K562 (cell line): ENCODE results near the gene ABCB9. TPM values are rescaled to one million over a fixed set of nuclear protein-coding genes. Genes with fewer than 3 reads are reported as not detected.

Source experiments
- BHLHE40 ChIP-seq: IDR thresholded peaks from 2 replicates; pipeline ENCODE4 v1.6.1; 2011; ENCODE audit warnings: low read length, improper control_type of control experiment
- FOS ChIP-seq: IDR thresholded peaks from 3 replicates; pipeline ENCODE4 v1.6.1; 2011; ENCODE audit not compliant: insufficient read length; ENCODE audit errors: extremely low read depth
- MAZ ChIP-seq, 2 experiments: fragments of 450-650 bp in 1 of 2; sonication (generic) in 1 of 2; formaldehyde crosslinking; IDR thresholded peaks in 1 of 2; conservative IDR thresholded peaks in 1 of 2; 2 replicates each; pipeline versions ENCODE4 v1.4.0 to v1.5.0; 2020; ENCODE audit warnings: mild to moderate bottlenecking in 1 of 2, missing genetic modification reagents in 1 of 2
- MYC ChIP-seq, 2 experiments: fragments of 250-450 bp in 1 of 2; sonication (Bioruptor Pico) in 1 of 2; IDR thresholded peaks; 2 replicates each; pipeline versions ENCODE4 v1.5.1 to v1.6.1; 2012 to 2021; ENCODE audit warnings: low read depth in 2 of 2, borderline replicate concordance in 1 of 2, improper control_type of control experiment in 1 of 2, low read length in 1 of 2, mild to moderate bottlenecking in 1 of 2, moderate library complexity in 1 of 2
- NR1H2 ChIP-seq: sonication (generic); formaldehyde crosslinking; IDR thresholded peaks from 2 replicates; pipeline ENCODE4 v1.4.0; 2020; ENCODE audit warnings: mild to moderate bottlenecking, missing genetic modification reagents
- PML ChIP-seq: IDR thresholded peaks from 2 replicates; pipeline ENCODE4 v1.6.1; 2012; ENCODE audit warnings: low read length, inconsistent platforms
- POLR2B ChIP-seq: fragments of 450-650 bp; IDR thresholded peaks from 2 replicates; pipeline ENCODE4 v1.6.1; 2018; ENCODE audit warnings: low read depth; ENCODE audit not compliant: partially characterized antibody
- POLR2G ChIP-seq: fragments of 200-400 bp; formaldehyde crosslinking; IDR thresholded peaks from 2 replicates; pipeline ENCODE4 v1.6.1; 2017; ENCODE audit warnings: low read depth, mild to moderate bottlenecking, antibody characterized with exemption, low read length, moderate library complexity
- RBM34 ChIP-seq: fragments of 200-400 bp; formaldehyde crosslinking; IDR thresholded peaks from 2 replicates; pipeline ENCODE4 v1.6.1; 2018; ENCODE audit warnings: low read length, borderline replicate concordance; ENCODE audit not compliant: insufficient read depth
- REST ChIP-seq, 2 experiments: fragments of 450-650 bp; formaldehyde crosslinking in 1 of 2; IDR thresholded peaks; 2 replicates each; pipeline versions ENCODE4 v1.4.0 to v1.6.1; 2014 to 2020; ENCODE audit warnings: mild to moderate bottlenecking in 2 of 2, borderline replicate concordance in 1 of 2, low read depth in 1 of 2
- SAP30 ChIP-seq: fragments of 200-600 bp; sonication (generic); IDR thresholded peaks from 2 replicates; pipeline ENCODE4 v1.6.1; 2012; ENCODE audit warnings: borderline replicate concordance, low read depth, mild to moderate bottlenecking, moderate library complexity, low read length, control low read depth, inconsistent platforms; ENCODE audit not compliant: insufficient read depth, poor library complexity, severe bottlenecking
- SUPT5H ChIP-seq: fragments of 450-650 bp; IDR thresholded peaks from 2 replicates; pipeline ENCODE4 v1.6.1; 2016
- ZNF253 ChIP-seq: fragments of 250-450 bp; sonication (Bioruptor Pico); conservative IDR thresholded peaks from 2 replicates; pipeline ENCODE4 v1.6.1; 2021; ENCODE audit warnings: mild to moderate bottlenecking
- polyA plus RNA-seq, 8 experiments: library from polyadenylated mRNA; depleted of rRNA in 4 of 8; stranded (reverse) in 5 of 8; unstranded in 3 of 8; fragments of >200 nt; fragmentation: Nextera tagmentation in 2 of 8; fragmentation: Illumina TruSeq in 1 of 8; extraction: Ambion mirVana in 2 of 8; extraction: Trizol in 1 of 8; gene quantifications; 2 replicates each; pipeline versions ENCODE4 v1.2.1 to v1.2.3, GENCODE V29; 2011 to 2014; ENCODE audit warnings: inconsistent platforms in 1 of 8, missing spikeins in 1 of 8
- total RNA-seq, 7 experiments: library from RNA; depleted of rRNA in 6 of 7; stranded (reverse); fragments of >200 nt in 6 of 7; fragmentation: Illumina TruSeq in 2 of 7; extraction: Trizol in 2 of 7; gene quantifications; 2 replicates each; pipeline versions ENCODE4 v1.2.1 to v1.2.3, GENCODE V29; 2011 to 2021; ENCODE audit warnings: low replicate concordance in 1 of 7
- TF ChIP-seq, protein P1 (sequence below), 2 experiments: IDR thresholded peaks; 2 replicates each; pipeline ENCODE4 v1.6.1; 2011; ENCODE audit warnings: borderline replicate concordance in 1 of 2, control low read depth in 1 of 2, low read depth in 1 of 2, low read length in 1 of 2, mild to moderate bottlenecking in 1 of 2, mixed read lengths in 1 of 2, moderate library complexity in 1 of 2; ENCODE audit not compliant: insufficient read depth in 1 of 2, insufficient read length in 1 of 2, poor library complexity in 1 of 2, severe bottlenecking in 1 of 2; ENCODE audit errors: extremely low read depth in 1 of 2

The ABCB9 gene
- total and polyA plus RNA-seq, 9 of the 15 experiments (the other 6 are each of a cell fraction or from before 2014, with no cell fraction given) = 0.20 to 12.6 (median 6.2) TPM

DNA sequence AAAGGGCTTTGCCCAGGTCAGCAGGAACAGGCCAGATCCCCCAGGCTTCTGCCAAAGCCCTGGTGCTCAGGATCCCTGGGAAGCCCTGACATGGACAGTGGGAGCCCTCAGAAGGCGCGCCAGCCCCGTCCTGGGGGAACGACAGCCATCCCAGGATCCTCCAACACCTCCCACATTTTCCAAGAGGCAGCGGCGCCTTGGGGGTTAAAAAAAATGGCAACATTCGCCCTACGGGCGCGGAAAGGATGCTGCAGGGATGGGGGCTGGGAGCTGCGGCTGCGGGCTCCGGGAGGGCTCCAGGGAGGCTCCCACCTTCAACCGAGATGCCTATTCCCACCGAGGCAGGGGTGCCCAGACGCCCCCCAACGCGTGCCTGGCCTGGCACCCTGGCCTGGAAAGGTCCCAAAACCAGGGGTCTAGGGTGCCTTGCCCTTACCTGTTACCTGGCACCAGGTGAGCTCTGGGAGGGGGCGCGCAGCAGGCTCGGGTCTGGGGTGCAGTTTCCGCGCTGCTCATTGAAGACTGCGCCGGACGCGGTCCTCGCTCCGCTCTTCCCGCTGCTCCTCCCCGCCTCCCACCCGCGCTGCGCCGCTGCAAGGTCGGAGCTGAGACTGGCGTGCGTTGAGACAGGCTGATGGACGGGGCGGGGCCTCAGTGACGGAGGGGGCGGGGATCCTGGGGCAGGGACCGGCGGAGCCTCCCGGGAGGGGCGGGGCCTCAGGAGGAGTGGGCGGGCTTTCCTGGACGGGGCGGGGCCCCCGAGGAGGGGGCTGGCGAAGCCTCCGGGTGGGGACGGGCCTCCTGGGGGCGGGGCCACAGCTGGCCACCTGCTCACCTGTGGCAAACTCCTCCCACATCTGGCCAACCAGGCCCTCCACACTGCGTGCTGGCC lies at the start of gene ABCB9 (continued):
- TF ChIP-seq REST (IDR thresholded peaks at IDR 0.05; ENCODE audit: borderline replicate concordance) (no peak), REST (CRISPR knock-in tag; IDR thresholded peaks at IDR 0.05; ENCODE audit: low read depth) (0 out of 2 replicates have a peak, but pooled peaks have one; percentile 38), ZNF253 (CRISPR knock-in tag) (no peak), MAZ (CRISPR knock-in tag; conservative IDR thresholded peaks at IDR 0.05 in 1 of 2, IDR thresholded peaks at IDR 0.05 in 1 of 2) (peak; percentile 53 to 65; a peak in 1 of 4 replicates), MYC (IDR thresholded peaks at IDR 0.05; ENCODE audit: low read depth, low read length) (peak; percentile 61; the same call in 1 of the 2 replicates), MYC (CRISPR knock-in tag; IDR thresholded peaks at IDR 0.05; ENCODE audit: borderline replicate concordance, low read depth) (0 out of 2 replicates have a peak, but pooled peaks have one; percentile 34), POLR2B (peak; percentile 34), BHLHE40 (0 out of 2 replicates have a peak, but pooled peaks have one; percentile 12), SUPT5H (peak; percentile 64), FOS (no peak), POLR2G (peak; percentile 87), SAP30 (peak; percentile 66), NR1H2 (peak; percentile 16; the same call in 1 of the 2 replicates), RBM34 (no peak), PML (no peak)
- TF ChIP-seq, protein P1, sequence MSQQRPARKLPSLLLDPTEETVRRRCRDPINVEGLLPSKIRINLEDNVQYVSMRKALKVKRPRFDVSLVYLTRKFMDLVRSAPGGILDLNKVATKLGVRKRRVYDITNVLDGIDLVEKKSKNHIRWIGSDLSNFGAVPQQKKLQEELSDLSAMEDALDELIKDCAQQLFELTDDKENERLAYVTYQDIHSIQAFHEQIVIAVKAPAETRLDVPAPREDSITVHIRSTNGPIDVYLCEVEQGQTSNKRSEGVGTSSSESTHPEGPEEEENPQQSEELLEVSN (IDR thresholded peaks at IDR 0.05; ENCODE audit: borderline replicate concordance in 1 of 2, extremely low read depth in 1 of 2, insufficient read depth in 1 of 2, insufficient read length in 1 of 2, low read depth in 1 of 2, low read length in 1 of 2, poor library complexity in 1 of 2, severe bottlenecking in 1 of 2) = peak in 1 of 2 experiments; percentile 60
